Ovary (tissue), 9 donors: ENCODE measurements around the gene TRPV3. TPM values are rescaled to one million over a fixed set of nuclear protein-coding genes. Genes with fewer than 3 reads are reported as not detected.

Source experiments
- DNase-seq, 5 donors: peaks; one replicate each; pipeline ENCODE4 v3.0.0-alpha.2; 2019 to 2020
- H3K27ac ChIP-seq, 2 donors: fragments of 200-600 bp; one replicate each; pipeline versions ENCODE4 v1.5.1 to v1.8.0; 2019 to 2022
- H3K27me3 ChIP-seq: fragments of 200-600 bp; one replicate; pipeline ENCODE4 v1.8.0; 2022
- H3K36me3 ChIP-seq: fragments of 200-600 bp; sonication (generic); one replicate; pipeline ENCODE4 v1.5.1; 2019
- H3K4me1 ChIP-seq: one replicate; pipeline ENCODE4 v1.8.1; 2013; ENCODE audit warnings: mild to moderate bottlenecking, moderate library complexity; ENCODE audit not compliant: insufficient read depth
- H3K4me3 ChIP-seq: fragments of 200-600 bp; sonication (generic); one replicate; pipeline ENCODE4 v1.5.1; 2017
- H3K9me3 ChIP-seq, 2 donors: fragments of 200-600 bp in 1 of 2; sonication (generic) in 1 of 2; one replicate each; pipeline versions ENCODE4 v1.5.1 to v1.8.1; 2013 to 2019; ENCODE audit warnings: mild to moderate bottlenecking in 1 of 2, moderate library complexity in 1 of 2
- EP300 ChIP-seq: sonication (generic); formaldehyde crosslinking; IDR thresholded peaks from one replicate; pipeline ENCODE4 v1.6.1; 2017; ENCODE audit warnings: antibody characterized with exemption
- POLR2A ChIP-seq: fragments of 450-650 bp; IDR thresholded peaks from one replicate; pipeline ENCODE4 v1.6.1; 2017; ENCODE audit warnings: antibody characterized with exemption, mild to moderate bottlenecking, moderate library complexity
- WGBS, 3 donors: extraction: QIAGEN DNeasy Blood & Tissue Kit in 1 of 3; methylation state at CpG; one replicate each; pipeline versions ENCODE4 v1.1.5 to v1.1.7; 2013 to 2017; 5-methylcytosine and 5-hydroxymethylcytosine counted together
- intact Hi-C, 4 donors: fragments of 100-400 bp; cut with DNase I; formaldehyde crosslinking; loops; one replicate each; pipeline versions ENCODE4 v1.11.0 to v1.15.1; 2022 to 2023
- polyA plus RNA-seq, 2 donors: library from polyadenylated mRNA; stranded (reverse); fragments of 200-250 nt in 1 of 2; fragments of 350-450 nt in 1 of 2; fragmentation: Illumina TruSeq in 1 of 2; extraction: RNeasy Lipid Tissue Mini Kit (QIAGEN cat#74804) in 1 of 2; gene quantifications; one replicate each; pipeline ENCODE4 v1.2.3, GENCODE V29; 2013 to 2014
- total RNA-seq, 7 donors: library from RNA; depleted of rRNA in 2 of 7; stranded (reverse); fragments of >200 nt in 2 of 7; fragmentation: NEBNext Ultra II Directional in 3 of 7; extraction: Animal tissue kit (Norgen Biotek cat#: 25700) in 3 of 7; gene quantifications; one replicate each; pipeline versions ENCODE4 v1.1.0 to v1.2.4, GENCODE V29; 2016 to 2023
- TF ChIP-seq, protein P1 (sequence below), 3 donors: fragments of 450-650 bp in 2 of 3; fragments of 200-600 bp in 1 of 3; IDR thresholded peaks; one replicate each; pipeline versions ENCODE4 v1.5.1 to v1.8.0; 2016 to 2022; ENCODE audit warnings: antibody characterized with exemption in 3 of 3, mild to moderate bottlenecking in 1 of 3
- donor health status: DM: no; HTN: no; CAD: no; lungs with moderate emphysema.
- donor health status: DM: no; HTN: no; CAD: no.
- donor health status: Bipolar disorder and iron deficiency.
- donor health status: DM: yes; HTN: yes; CAD: no.
- donor health status: DM: no; HTN: no; CAD: no.
- donor health status: DM: yes; HTN: yes; CAD: no.

Gene TRPV3
- total and polyA plus RNA-seq, 9 donors: 0.12 to 5.8 (median 1.9) TPM

- H3K27me3 ChIP-seq: no peaks in the 10 kb centered on the region
- intact Hi-C loops: no loop called here
- H3K4me3 ChIP-seq: no peak overlapping the region
- H3K36me3 ChIP-seq: no peaks in the 10 kb centered on the region
- WGBS, 3 donors: 81 to 84% (median 83%) methylated on average over 22 of the region's 22 CpGs
- TF ChIP-seq POLR2A (no peak), EP300 (no peak)
- TF ChIP-seq, protein P1, sequence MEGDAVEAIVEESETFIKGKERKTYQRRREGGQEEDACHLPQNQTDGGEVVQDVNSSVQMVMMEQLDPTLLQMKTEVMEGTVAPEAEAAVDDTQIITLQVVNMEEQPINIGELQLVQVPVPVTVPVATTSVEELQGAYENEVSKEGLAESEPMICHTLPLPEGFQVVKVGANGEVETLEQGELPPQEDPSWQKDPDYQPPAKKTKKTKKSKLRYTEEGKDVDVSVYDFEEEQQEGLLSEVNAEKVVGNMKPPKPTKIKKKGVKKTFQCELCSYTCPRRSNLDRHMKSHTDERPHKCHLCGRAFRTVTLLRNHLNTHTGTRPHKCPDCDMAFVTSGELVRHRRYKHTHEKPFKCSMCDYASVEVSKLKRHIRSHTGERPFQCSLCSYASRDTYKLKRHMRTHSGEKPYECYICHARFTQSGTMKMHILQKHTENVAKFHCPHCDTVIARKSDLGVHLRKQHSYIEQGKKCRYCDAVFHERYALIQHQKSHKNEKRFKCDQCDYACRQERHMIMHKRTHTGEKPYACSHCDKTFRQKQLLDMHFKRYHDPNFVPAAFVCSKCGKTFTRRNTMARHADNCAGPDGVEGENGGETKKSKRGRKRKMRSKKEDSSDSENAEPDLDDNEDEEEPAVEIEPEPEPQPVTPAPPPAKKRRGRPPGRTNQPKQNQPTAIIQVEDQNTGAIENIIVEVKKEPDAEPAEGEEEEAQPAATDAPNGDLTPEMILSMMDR (IDR thresholded peaks at IDR 0.05): no peak
- H3K4me1 ChIP-seq: no peaks in the 10 kb centered on the region
- no peaks in the 10 kb centered on the region for H3K9me3 ChIP-seq
- DNase-seq: no peak
- no peak overlapping the region for H3K27ac ChIP-seq
Observed at GRCh38 chr17:3573246-3574100, 15.9 kb upstream of the TRPV3 start.

GRCh38 chr17:3572231-3572630 lies 14.6 kb upstream of the TRPV3 start:
- no peak overlapping the region for H3K27ac ChIP-seq
- H3K4me3 ChIP-seq: no peak overlapping the region
- H3K36me3 ChIP-seq: no peaks in the 10 kb centered on the region
- H3K27me3 ChIP-seq: no peaks in the 10 kb centered on the region
- no peak for TF ChIP-seq POLR2A
- WGBS, 3 donors: 89 to 95% (median 92%) methylated on average over 6 to 7 of the region's 7 CpGs
- no peak for DNase-seq
- intact Hi-C loops: no loop called here
- no peaks in the 10 kb centered on the region for H3K9me3 ChIP-seq
- no peaks in the 10 kb centered on the region for H3K4me1 ChIP-seq

DNA sequence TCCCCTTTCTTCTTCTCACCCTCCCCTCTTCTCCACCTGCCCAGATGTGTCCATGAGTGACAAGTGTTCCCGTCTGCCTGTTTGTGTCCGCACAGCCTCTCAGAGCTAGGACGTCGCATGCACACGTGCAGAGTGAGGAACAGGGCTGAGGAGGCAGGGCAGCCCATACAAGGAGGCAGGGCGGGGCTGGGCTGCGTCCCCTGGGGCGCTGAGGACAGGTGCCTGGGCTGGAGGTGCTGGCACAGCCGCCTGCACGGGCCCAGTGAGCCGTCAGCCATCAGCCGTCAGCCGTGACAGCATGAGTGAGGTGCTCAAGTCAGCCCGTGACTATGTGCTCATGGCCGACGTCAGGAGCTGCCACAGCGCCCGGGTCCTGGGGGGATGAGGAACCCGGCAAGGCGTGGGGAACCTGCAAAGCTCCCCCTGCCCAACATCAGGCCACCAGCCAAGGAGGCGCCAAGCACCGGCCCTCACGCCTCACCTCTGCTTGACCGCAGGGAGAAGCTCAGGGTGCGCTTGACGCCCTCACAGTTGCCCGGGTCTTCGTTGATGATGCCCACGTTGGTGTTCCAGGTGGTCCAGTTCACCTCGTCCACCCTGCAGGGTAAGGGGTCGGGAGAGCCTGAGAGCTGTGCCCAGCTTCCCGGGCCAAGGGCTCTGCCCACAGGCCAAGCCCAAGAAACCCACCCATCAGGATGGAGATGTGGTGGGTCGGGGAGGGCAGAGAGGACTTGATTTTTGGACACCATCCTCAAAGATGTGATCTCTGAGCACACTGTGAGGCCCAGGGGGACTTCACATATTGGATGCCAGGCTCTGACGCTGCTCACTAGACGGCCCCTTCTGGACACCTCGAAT lies 13.7 kb upstream of the TRPV3 start:
- no peak overlapping the region for H3K4me3 ChIP-seq
- H3K27me3 ChIP-seq: no peaks in the 10 kb centered on the region
- no peaks in the 10 kb centered on the region for H3K4me1 ChIP-seq
- WGBS, 3 donors: 92 to 95% (median 92%) methylated on average over 28 to 36 of the region's 36 CpGs
- H3K36me3 ChIP-seq: no peaks in the 10 kb centered on the region
- no peak for DNase-seq
- intact Hi-C loops: no loop called here
- no peak overlapping the region for H3K27ac ChIP-seq
- no peak for TF ChIP-seq POLR2A
- TF ChIP-seq, protein P1 (IDR thresholded peaks at IDR 0.05): no peak
- no peak for TF ChIP-seq EP300
- H3K9me3 ChIP-seq: no peaks in the 10 kb centered on the region

- Histone ChIP-seq H3K36me3 (no peaks in the 10 kb centered on the region), H3K27me3 (no peaks in the 10 kb centered on the region), H3K4me3 (no peak overlapping the region), H3K4me1 (no peaks in the 10 kb centered on the region), H3K9me3 (no peaks in the 10 kb centered on the region), H3K27ac (no peak overlapping the region)
- WGBS, 3 donors: 86 to 87% (median 87%) methylated on average over 9 of the region's 9 CpGs
- intact Hi-C loops: no loop called here
- DNase-seq: no peak
- TF ChIP-seq, protein P1 (IDR thresholded peaks at IDR 0.05): no peak
- TF ChIP-seq EP300: no peak
- no peak for TF ChIP-seq POLR2A
Observed at GRCh38 chr17:3569534-3570137, 12.0 kb upstream of the TRPV3 start.
